Small intestine (tissue), 7 donors: Measurements from ENCODE around the gene SYCP2L. TPM values are rescaled to one million over a fixed set of nuclear protein-coding genes. Genes with fewer than 3 reads are reported as not detected.
"Not testable (repeated sequence)": the region's sequence is repeated elsewhere in the genome, so short reads cannot be mapped to it uniquely, and the experiment has no call there.

Experiments used
- DNase-seq, 2 donors: peaks; one replicate each; pipeline versions ENCODE4 v3.0.0 to v3.0.0-alpha.2; 2013
- FAIRE-seq: peaks from 2 replicates; lab custom pipeline; 2012; peaks lifted over from hg19 to GRCh38; lab: Jason Lieb, UNC
- H3K27ac ChIP-seq, 3 donors: one replicate each; pipeline ENCODE4 v1.5.1; 2013; ENCODE audit warnings: low read length in 2 of 3, mild to moderate bottlenecking in 2 of 3, control low read depth in 1 of 3, inconsistent platforms in 1 of 3, low read depth in 1 of 3, moderate library complexity in 1 of 3
- H3K27me3 ChIP-seq, 3 donors: one replicate each; pipeline ENCODE4 v1.6.1; 2013; ENCODE audit warnings: low read length in 3 of 3, inconsistent platforms in 1 of 3; ENCODE audit not compliant: control insufficient read depth in 3 of 3, insufficient read depth in 3 of 3
- H3K36me3 ChIP-seq, 3 donors: one replicate each; pipeline ENCODE4 v1.6.1; 2013; ENCODE audit warnings: low read length in 3 of 3, inconsistent platforms in 1 of 3, low read depth in 1 of 3, mild to moderate bottlenecking in 1 of 3, moderate library complexity in 1 of 3; ENCODE audit not compliant: control insufficient read depth in 3 of 3, insufficient read depth in 2 of 3
- H3K4me1 ChIP-seq, 3 donors: one replicate each; pipeline ENCODE4 v1.6.1; 2013; ENCODE audit warnings: low read length in 2 of 3, inconsistent platforms in 1 of 3, low read depth in 1 of 3, mild to moderate bottlenecking in 1 of 3, moderate library complexity in 1 of 3; ENCODE audit not compliant: control insufficient read depth in 3 of 3, insufficient read depth in 2 of 3
- H3K4me3 ChIP-seq, 3 donors: one replicate each; pipeline ENCODE4 v1.5.1; 2013; ENCODE audit warnings: low read length in 3 of 3, control low read depth in 1 of 3, inconsistent platforms in 1 of 3, low read depth in 1 of 3, mild to moderate bottlenecking in 1 of 3, moderate library complexity in 1 of 3
- H3K9me3 ChIP-seq, 2 donors: one replicate each; pipeline ENCODE4 v1.6.1; 2013; ENCODE audit warnings: low read depth in 1 of 2, low read length in 1 of 2; ENCODE audit not compliant: control insufficient read depth in 2 of 2, insufficient read depth in 1 of 2
- WGBS, 3 donors: extraction: QIAGEN DNeasy Blood & Tissue Kit; methylation state at CpG; one replicate each; pipeline ENCODE4 v1.1.7; 2013; 5-methylcytosine and 5-hydroxymethylcytosine counted together
- polyA plus RNA-seq, 4 donors: library from polyadenylated mRNA; stranded (reverse) in 3 of 4; unstranded in 1 of 4; fragments of 200-250 nt in 3 of 4; fragments of 120-200 nt in 1 of 4; gene quantifications; one replicate each; pipeline versions ENCODE4 v1.2.1 to v1.2.3, GENCODE V29; 2013
- donor health status: healthy with polysubstance abuse.
- donor health status: control.
- donor health status: control.
- donor health status: Bipolar disorder and iron deficiency.
- donor health status: healthy.

SYCP2L gene
- polyA plus RNA-seq, 4 donors = 0.07 to 0.40 TPM; not detected in 2

DNA sequence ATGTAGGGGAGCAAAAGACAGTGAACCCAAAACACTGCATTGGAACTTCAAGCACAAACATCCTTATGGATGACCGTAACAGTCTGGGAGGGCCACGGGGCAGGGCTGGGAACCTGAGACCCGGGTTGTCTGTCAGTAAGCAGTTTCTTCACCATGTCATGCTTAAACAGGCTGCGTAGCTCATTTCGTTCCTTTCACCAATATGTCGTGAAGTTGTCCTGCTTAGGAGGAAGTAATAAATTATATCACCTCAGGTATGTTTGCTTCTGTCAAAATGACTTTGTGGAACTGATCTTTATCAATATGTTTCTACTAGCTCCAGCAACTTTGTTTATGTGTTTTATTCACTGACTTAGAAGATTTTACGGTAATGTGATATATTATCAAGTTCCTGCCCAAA is 36.1 kb upstream of the SYCP2L start:
- Histone ChIP-seq H3K9me3 (peaks cover 0 to 14% of the 10 kb centered on the region in 2 donors), H3K27ac (no peak overlapping the region), H3K36me3 (no peaks in the 10 kb centered on the region), H3K4me3 (no peak overlapping the region), H3K27me3 (no peaks in the 10 kb centered on the region), H3K4me1 (no peaks in the 10 kb centered on the region)
- FAIRE-seq (no peak), DNase-seq (no peak)
- WGBS, 3 donors = 49 to 55% (median 51%) methylated on average over 7 of the region's 7 CpGs

DNA sequence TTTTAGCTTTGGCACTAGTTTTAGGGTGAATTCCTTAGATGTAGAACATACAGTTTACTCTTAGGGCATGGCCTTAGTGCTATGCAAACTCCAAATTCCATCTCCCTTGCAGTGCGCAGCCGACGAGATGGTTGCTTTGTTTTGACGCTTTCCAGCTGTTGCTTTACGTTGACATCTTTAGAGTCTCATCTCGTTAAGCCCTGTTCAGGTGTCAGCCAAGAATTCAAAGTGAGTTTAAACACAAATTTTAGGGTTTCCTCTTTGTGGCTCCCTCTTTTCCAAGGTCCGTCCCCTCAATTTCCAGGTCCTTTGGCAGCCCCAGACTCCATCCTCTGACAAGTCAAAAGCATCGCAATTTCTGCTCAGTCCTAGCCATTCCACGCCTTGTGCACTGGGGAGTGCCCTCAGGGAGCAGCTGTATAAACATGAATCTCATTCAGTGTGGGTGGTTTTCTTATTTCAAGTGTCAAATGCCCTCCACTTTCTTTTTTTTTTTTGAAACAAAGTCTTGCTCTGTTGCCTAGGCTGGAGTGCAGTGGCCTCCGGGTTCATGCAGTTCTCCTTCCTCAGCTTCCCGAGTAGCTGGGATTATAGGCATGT is 34.4 kb upstream of the SYCP2L start:
- Histone ChIP-seq H3K9me3 (peaks cover 0 to 14% of the 10 kb centered on the region in 2 donors), H3K27ac (no peak overlapping the region), H3K4me3 (no peak overlapping the region), H3K4me1 (no peaks in the 10 kb centered on the region), H3K36me3 (no peaks in the 10 kb centered on the region), H3K27me3 (no peaks in the 10 kb centered on the region)
- DNase-seq (no peak), FAIRE-seq (no peak)
- WGBS, 3 donors = 72 to 88% (median 87%) methylated on average over 11 of the region's 11 CpGs

DNA sequence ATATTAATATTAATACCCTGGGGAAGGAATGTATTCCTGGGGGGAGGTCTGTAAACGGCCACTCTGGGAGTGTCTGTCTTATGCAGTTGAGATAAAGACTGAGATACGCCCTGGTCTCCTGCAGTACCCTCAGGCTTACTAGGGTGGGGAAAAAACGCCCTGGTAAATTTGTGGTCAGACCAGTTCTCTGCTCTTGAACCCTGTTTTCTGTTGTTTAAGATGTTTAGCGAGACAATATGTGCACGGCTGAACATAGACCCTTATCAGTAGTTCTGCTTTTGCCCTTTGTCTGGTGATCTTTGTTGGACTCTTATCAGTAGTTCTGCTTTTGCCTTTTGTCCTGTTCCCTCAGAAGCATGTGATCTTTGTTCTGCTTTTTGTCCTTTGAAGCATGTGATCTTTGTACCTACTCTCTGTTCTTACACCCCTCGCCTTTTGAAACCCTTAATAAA is 33.0 kb upstream of the SYCP2L start:
- not testable (repeated sequence) for FAIRE-seq, H3K4me3 ChIP-seq, H3K36me3 ChIP-seq, H3K27me3 ChIP-seq, DNase-seq, H3K4me1 ChIP-seq, H3K27ac ChIP-seq
- 51 to 70% (median 62%) methylated on average over 6 of the region's 6 CpGs for WGBS, 3 donors
- peaks cover 0 to 14% of the 10 kb centered on the region in 2 donors for H3K9me3 ChIP-seq

DNA sequence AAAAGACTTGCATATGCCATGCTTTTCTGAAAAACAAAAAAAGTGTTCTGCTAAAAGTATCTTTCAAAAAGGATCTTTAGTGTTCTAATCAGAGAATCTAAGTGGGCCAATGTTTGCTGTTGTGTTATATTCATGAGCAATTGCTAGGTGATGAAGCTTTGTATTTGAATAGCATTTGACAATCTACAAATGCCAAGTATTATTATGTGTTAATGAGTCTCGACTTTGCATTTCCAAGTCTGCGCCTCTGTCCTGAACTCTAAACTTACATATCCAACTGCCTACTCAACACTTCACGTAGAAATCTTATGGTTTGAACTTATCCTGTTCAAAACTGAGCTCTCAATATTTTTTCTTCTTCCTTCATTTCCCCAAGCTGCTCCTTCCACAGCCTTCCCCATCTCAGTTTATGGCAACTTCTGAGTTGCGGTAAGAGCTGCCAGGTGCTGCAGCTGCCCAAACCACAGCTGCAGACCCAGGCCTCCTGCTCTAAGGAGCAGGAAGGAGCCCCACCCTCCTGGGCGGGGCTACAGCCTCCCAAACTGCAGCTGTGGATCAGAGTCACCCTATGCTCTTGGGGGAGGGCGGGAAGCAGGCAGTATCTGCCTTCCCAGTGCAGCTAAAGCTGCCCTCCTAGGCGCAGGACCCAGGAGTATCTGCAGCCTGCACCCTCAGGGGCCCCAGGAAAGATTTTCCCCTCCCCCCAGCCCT is 31.8 kb upstream of the SYCP2L start:
- peaks cover 0 to 14% of the 10 kb centered on the region in 2 donors for H3K9me3 ChIP-seq
- 69 to 80% (median 72%) methylated on average over 6 to 7 of the region's 7 CpGs for WGBS, 3 donors
- H3K27ac ChIP-seq = no peak overlapping the region
- no peaks in the 10 kb centered on the region for H3K36me3 ChIP-seq
- H3K27me3 ChIP-seq = no peaks in the 10 kb centered on the region
- no peaks in the 10 kb centered on the region for H3K4me1 ChIP-seq
- FAIRE-seq (no peak), DNase-seq (no peak)
- no peak overlapping the region for H3K4me3 ChIP-seq

DNA sequence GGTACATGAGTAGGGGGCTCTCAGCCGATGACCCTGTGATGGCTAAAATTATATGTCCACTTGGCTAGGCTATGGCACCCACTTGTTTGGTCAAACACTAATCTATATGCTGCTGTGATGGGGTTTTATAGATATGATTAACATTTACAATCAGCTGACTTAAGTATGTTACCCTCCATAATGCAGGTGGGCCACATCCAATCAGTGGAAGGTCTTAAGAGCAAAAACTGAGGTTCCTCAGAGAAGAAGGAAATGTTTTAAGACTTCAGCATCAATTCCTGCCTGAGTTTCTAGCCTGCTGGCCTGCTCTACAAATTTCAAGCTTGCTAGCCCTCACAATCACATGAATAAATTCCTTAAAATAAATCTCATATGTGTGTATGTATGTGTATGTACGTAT is 29.6 kb upstream of the SYCP2L start:
- WGBS, 3 donors = 93 to 96% (median 94%) methylated on average over 2 of the region's 2 CpGs
- no peaks in the 10 kb centered on the region for H3K4me1 ChIP-seq

DNA sequence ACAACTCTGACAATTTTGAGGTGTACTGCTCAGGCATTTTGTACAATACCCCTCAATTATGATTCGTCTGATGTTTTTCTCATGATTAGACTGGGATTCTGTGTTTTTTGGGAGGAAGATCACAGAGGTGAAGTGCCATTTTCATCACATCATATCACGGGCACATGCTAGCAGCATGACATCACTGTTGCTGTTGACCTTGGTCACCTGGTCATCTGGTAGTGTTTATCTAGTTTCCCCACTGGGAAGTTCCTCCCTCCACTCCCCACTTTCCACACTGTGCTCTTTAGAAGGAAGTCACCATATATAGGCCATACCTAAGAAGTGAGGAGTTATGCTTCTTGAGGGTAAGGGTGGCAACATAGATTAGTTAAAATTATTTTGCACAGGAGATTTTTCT is 25.8 kb upstream of the SYCP2L start:
- FAIRE-seq (no peak), DNase-seq (no peak)
- Histone ChIP-seq H3K27ac (no peak overlapping the region), H3K4me1 (no peaks in the 10 kb centered on the region), H3K27me3 (no peaks in the 10 kb centered on the region), H3K9me3 (no peaks in the 10 kb centered on the region), H3K4me3 (no peak overlapping the region), H3K36me3 (no peaks in the 10 kb centered on the region)
- WGBS, 3 donors = 78 to 87% (median 83%) methylated on average over 2 of the region's 2 CpGs

More for the DNA sequence above, 29.6 kb upstream of the SYCP2L start:
- no peak for DNase-seq
- H3K9me3 ChIP-seq = peaks cover 0 to 14% of the 10 kb centered on the region in 2 donors
- no peak overlapping the region for H3K4me3 ChIP-seq
- H3K36me3 ChIP-seq = no peaks in the 10 kb centered on the region
- FAIRE-seq = no peak
- H3K27ac ChIP-seq = no peak overlapping the region
- H3K27me3 ChIP-seq = no peaks in the 10 kb centered on the region

DNA sequence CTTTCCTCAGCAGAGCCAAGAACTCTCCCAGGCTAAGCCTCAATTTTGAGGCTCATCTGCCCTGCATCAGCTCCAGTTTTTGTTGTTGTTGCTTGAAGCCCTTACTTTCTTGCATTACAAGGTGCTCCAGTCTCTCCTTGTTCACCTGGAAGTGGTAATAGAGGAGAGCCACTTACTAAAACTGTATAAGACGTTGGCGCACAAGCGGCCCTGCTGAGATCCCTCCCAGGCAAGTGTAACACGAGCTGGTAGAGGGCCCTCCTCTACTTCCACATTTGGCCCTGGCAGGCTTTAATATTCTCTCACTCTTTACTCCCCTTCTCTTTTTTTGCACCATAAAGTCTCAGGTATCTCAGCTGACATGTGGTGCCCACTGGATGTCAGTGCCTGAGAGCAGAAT is 24.5 kb upstream of the SYCP2L start:
- Histone ChIP-seq H3K27me3 (no peaks in the 10 kb centered on the region), H3K4me1 (no peaks in the 10 kb centered on the region), H3K9me3 (no peaks in the 10 kb centered on the region), H3K4me3 (no peak overlapping the region), H3K36me3 (no peaks in the 10 kb centered on the region), H3K27ac (no peak overlapping the region)
- WGBS, 3 donors = 81 to 88% (median 86%) methylated on average over 4 of the region's 4 CpGs
- no peak for FAIRE-seq
- no peak for DNase-seq

DNA sequence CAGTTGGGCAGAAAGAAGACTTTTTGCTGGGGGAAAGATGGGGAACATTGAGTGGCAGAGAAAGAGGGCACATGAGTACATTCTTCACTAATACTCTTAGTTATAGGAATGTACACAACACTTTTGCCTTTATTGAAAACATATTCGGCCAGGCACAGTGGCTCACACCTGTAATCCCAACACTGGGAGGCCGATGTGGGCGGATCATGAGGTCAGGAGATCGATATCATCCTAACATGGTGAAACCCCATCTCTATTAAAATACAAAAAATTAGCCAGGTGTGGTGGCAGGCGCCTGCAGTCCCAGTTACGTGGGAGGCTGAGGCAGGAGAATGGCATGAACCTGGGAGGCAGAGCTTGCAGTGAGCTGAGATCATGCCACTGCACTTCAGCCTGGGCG is 23.8 kb upstream of the SYCP2L start:
- not testable (repeated sequence) for H3K9me3 ChIP-seq, DNase-seq, FAIRE-seq

More for the DNA sequence above, 23.8 kb upstream of the SYCP2L start:
- not testable (repeated sequence) for H3K36me3 ChIP-seq, H3K27me3 ChIP-seq, H3K4me3 ChIP-seq, H3K4me1 ChIP-seq, H3K27ac ChIP-seq
- 93 to 98% (median 96%) methylated on average over 7 of the region's 7 CpGs for WGBS, 3 donors
